HUES6 (cell line): ENCODE results near the gene OCRL.

Experiments
- H3K27ac ChIP-seq: 2 replicates; pipeline ENCODE4 v1.7.0; 2013; ENCODE audit warnings: low read depth, mild to moderate bottlenecking, low read length, inconsistent platforms
- H3K27me3 ChIP-seq: 2 replicates; pipeline ENCODE4 v1.6.1; 2013; ENCODE audit warnings: low read length; ENCODE audit not compliant: control insufficient read depth, insufficient read depth
- H3K36me3 ChIP-seq: 2 replicates; pipeline ENCODE4 v1.6.1; 2013; ENCODE audit warnings: low read length; ENCODE audit not compliant: control insufficient read depth, insufficient read depth
- H3K4me1 ChIP-seq: 2 replicates; pipeline ENCODE4 v1.6.1; 2013; ENCODE audit warnings: low read length; ENCODE audit not compliant: control insufficient read depth, insufficient read depth
- H3K4me3 ChIP-seq: 2 replicates; pipeline ENCODE4 v1.5.1; 2013; ENCODE audit warnings: low read depth, low read length
- H3K9ac ChIP-seq: one replicate; pipeline ENCODE4 v1.6.1; 2013; ENCODE audit warnings: mild to moderate bottlenecking, low read length
- H3K9me3 ChIP-seq: 2 replicates; pipeline ENCODE4 v1.6.1; 2013; ENCODE audit warnings: low read depth, low read length; ENCODE audit not compliant: control insufficient read depth, insufficient read depth

OCRL gene

GRCh38 chrX:129520151-129520550 lies 19.9 kb upstream of the OCRL start:
- Histone ChIP-seq H3K4me3 (no peak overlapping the region), H3K9ac (no peak overlapping the region), H3K27me3 (peaks cover 5% of the 10 kb centered on the region; the same call in 1 of the 2 replicates), H3K36me3 (peaks cover 15% of the 10 kb centered on the region), H3K4me1 (no peaks in the 10 kb centered on the region; the same call in 1 of the 2 replicates), H3K27ac (no peak overlapping the region), H3K9me3 (no peaks in the 10 kb centered on the region)

- H3K27ac ChIP-seq = peak overlapping the region; percentile 97
- peak overlapping the region; percentile 100 for H3K4me3 ChIP-seq
- no peaks in the 10 kb centered on the region for H3K9me3 ChIP-seq
- H3K9ac ChIP-seq = peak overlapping the region; percentile 96
- H3K27me3 ChIP-seq = peaks cover 5% of the 10 kb centered on the region; the same call in 1 of the 2 replicates
- H3K4me1 ChIP-seq = no peaks in the 10 kb centered on the region; the same call in 1 of the 2 replicates
- H3K36me3 ChIP-seq = no peaks in the 10 kb centered on the region
Measured at GRCh38 chrX:129522184-129523078, 17.6 kb upstream of the OCRL start.

GRCh38 chrX:129523079-129523911 lies 16.8 kb upstream of the OCRL start, which contains the start of gene SMARCA1:
SMARCA1 (minus strand) TSS chrX:129523490; CDS start chrX:129523370, 120 bp downstream.
- H3K4me3 ChIP-seq = peak within 1 kb of the TSS; percentile 100
- no peaks in the 10 kb centered on the region; the same call in 1 of the 2 replicates for H3K4me1 ChIP-seq
- H3K27ac ChIP-seq = peak within 1 kb of the TSS; percentile 97
- H3K36me3 ChIP-seq = no peaks in the 10 kb centered on the region
- H3K9me3 ChIP-seq = no peaks in the 10 kb centered on the region
- peak within 1 kb of the TSS; percentile 96 for H3K9ac ChIP-seq
- peaks cover 5% of the 10 kb centered on the region; the same call in 1 of the 2 replicates for H3K27me3 ChIP-seq

- H3K9ac ChIP-seq = peak overlapping the region; percentile 90
- peak overlapping the region; percentile 100 for H3K4me3 ChIP-seq
- no peaks in the 10 kb centered on the region for H3K36me3 ChIP-seq
- H3K27me3 ChIP-seq = peaks cover 5% of the 10 kb centered on the region; the same call in 1 of the 2 replicates
- no peaks in the 10 kb centered on the region; the same call in 1 of the 2 replicates for H3K4me1 ChIP-seq
- H3K27ac ChIP-seq = no peak overlapping the region
- H3K9me3 ChIP-seq = no peaks in the 10 kb centered on the region
Measured at GRCh38 chrX:129524250-129524850, 15.7 kb upstream of the OCRL start.

DNA sequence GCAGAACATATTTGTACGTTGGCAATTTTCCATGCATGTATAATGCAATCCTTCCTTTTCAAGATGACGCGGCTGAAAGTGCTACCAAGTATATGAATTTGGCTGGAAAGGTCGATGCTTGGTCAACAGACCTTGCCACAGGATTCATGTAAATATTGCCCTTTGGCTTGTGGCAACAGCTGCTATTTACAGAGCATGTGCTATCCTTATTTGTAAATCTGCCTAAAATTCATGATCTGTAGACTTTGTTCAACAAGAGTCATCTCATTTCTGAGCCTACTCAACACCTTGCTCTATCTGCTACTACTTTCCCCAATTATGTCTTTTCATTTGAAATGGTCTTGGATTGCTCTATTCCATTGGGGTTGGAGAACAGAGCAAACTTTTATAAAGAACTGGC lies 14.9 kb upstream of the OCRL start:
- Histone ChIP-seq H3K9ac (no peak overlapping the region), H3K27me3 (peaks cover 8% of the 10 kb centered on the region; the same call in 1 of the 2 replicates), H3K4me1 (no peaks in the 10 kb centered on the region; the same call in 1 of the 2 replicates), H3K27ac (no peak overlapping the region), H3K4me3 (no peak overlapping the region), H3K9me3 (no peaks in the 10 kb centered on the region), H3K36me3 (no peaks in the 10 kb centered on the region)

DNA sequence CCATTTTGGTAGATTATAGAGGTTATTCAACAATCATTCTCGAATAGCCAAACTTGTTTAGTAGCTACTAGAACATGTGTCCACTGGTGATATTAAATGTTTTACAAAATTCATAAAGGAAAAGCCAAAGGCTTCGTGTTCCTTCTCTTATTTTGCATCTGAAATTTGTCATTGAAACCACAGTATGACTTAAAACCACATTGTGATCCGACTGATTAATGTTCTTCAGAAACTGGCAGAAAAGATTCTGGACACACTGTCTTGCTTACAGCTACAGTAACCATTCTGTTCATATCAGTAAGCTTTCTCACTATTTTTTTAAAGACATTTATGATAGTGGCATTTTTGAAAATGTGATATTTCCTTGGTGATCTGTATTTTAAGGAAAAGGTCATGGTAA lies 14.2 kb upstream of the OCRL start:
- no peak overlapping the region for H3K27ac ChIP-seq

DNA sequence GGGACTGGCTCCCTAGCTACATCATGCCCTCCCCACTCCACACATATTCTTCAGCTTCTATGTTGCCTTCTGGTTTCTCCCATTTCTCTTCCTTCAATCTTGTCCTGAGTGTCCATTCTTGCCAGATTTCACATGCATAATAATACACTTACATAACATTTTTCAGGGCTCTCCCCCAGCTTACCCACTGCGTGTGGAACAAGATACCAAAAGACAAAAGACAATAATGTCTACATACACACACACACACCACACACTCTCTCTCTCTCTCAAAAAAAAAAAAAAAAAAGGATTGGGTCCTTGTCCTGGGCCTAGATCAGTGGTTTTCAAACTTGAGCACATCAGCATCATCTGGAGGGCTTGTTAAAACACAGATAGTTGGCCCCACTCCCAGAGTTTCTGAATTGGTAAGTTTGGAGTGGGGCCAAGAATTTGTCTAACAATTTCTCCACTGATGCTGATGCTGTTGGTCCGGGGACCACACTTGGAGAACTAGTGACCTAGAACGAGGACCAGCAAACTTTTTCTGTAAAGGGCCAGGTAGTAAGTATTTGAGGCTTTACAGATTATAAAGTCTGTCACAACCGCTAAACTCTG lies 10.3 kb upstream of the OCRL start:
- Histone ChIP-seq H3K27ac (no peak overlapping the region), H3K4me3 (no peak overlapping the region), H3K27me3 (peaks cover 12% of the 10 kb centered on the region; the same call in 1 of the 2 replicates), H3K36me3 (no peaks in the 10 kb centered on the region), H3K9ac (no peak overlapping the region), H3K9me3 (no peaks in the 10 kb centered on the region), H3K4me1 (no peaks in the 10 kb centered on the region)

More for the DNA sequence above, 14.2 kb upstream of the OCRL start:
- Histone ChIP-seq H3K9ac (no peak overlapping the region), H3K36me3 (no peaks in the 10 kb centered on the region), H3K27me3 (peaks cover 8% of the 10 kb centered on the region; the same call in 1 of the 2 replicates), H3K9me3 (no peaks in the 10 kb centered on the region), H3K4me3 (no peak overlapping the region), H3K4me1 (no peaks in the 10 kb centered on the region; the same call in 1 of the 2 replicates)

DNA sequence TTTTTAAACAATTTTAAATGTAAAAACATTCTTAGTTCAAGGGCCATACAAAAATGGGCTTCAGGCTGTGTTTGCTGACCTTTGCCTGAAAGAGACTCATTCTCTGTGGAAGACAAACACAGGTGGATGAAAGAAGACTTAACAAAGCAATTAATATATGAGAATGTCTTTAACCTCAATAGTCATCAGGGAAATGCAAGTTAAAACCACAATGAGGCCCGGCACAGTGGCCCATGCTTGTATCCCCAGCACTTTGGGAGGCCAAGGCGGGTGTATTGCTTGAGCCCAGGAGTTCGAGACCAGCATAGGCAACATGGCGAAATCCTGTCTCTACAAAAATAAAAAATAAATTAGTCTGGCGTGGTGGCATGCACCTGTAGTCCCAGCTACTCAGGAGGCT lies 9.6 kb upstream of the OCRL start:
- Histone ChIP-seq H3K4me3 (no peak overlapping the region), H3K36me3 (no peaks in the 10 kb centered on the region), H3K27ac (no peak overlapping the region), H3K27me3 (peaks cover 9% of the 10 kb centered on the region; the same call in 1 of the 2 replicates), H3K9ac (no peak overlapping the region), H3K9me3 (no peaks in the 10 kb centered on the region), H3K4me1 (no peaks in the 10 kb centered on the region)

- Histone ChIP-seq H3K9ac (no peak overlapping the region), H3K36me3 (no peaks in the 10 kb centered on the region), H3K4me3 (no peak overlapping the region), H3K27me3 (peaks cover 9% of the 10 kb centered on the region; the same call in 1 of the 2 replicates), H3K27ac (no peak overlapping the region), H3K9me3 (no peaks in the 10 kb centered on the region), H3K4me1 (no peaks in the 10 kb centered on the region)
Measured at GRCh38 chrX:129531132-129531531, 8.9 kb upstream of the OCRL start.
